NCI-H2196 treated with DMSO at 0.1 percent for 48 hours (cell line): ENCODE measurements around the gene TMUB1.
A peak's percentile ranks its signal among the peaks of the same experiment; 100 is the strongest.
"Not testable (repeated sequence)": the region's sequence is repeated elsewhere in the genome, so short reads cannot be mapped to it uniquely, and the experiment has no call there.

Source experiments
- DNase-seq: peaks from one replicate; lab custom pipeline; 2025; ENCODE audit not compliant: unreplicated experiment; lab: John Stamatoyannopoulos, UW

Gene TMUB1

DNA sequence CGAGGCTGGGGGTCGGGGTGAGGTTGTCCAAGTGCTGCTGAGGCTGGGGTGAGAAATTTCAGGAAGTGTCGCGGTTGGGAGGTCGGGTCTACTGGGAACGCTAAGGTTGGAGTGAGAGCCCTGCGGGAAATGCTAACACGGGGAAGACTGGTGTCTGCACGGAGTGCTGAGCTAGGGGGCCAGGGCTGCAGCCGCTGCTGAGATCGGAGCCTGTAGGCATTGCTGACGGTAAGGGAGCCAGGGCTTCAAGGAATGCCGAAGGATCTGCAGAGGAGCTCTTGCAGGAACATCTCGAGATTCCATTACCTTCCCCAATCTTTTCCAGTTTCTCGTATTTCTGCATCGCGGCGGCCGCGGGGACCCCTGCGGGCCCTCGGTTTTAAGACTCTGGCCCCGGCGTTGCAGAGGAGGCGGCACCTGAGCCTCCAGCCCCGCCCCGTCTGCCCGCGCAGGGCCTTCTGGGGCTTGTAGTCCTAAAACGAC, 25.7 kb downstream of the TMUB1 start, which contains the start of gene CDK5:
TSS of gene CDK5 (minus strand) at position 392 of the 483 bp plus-strand sequence. CDS start at position 343, 49 bp downstream.
- no peak for DNase-seq

DNA sequence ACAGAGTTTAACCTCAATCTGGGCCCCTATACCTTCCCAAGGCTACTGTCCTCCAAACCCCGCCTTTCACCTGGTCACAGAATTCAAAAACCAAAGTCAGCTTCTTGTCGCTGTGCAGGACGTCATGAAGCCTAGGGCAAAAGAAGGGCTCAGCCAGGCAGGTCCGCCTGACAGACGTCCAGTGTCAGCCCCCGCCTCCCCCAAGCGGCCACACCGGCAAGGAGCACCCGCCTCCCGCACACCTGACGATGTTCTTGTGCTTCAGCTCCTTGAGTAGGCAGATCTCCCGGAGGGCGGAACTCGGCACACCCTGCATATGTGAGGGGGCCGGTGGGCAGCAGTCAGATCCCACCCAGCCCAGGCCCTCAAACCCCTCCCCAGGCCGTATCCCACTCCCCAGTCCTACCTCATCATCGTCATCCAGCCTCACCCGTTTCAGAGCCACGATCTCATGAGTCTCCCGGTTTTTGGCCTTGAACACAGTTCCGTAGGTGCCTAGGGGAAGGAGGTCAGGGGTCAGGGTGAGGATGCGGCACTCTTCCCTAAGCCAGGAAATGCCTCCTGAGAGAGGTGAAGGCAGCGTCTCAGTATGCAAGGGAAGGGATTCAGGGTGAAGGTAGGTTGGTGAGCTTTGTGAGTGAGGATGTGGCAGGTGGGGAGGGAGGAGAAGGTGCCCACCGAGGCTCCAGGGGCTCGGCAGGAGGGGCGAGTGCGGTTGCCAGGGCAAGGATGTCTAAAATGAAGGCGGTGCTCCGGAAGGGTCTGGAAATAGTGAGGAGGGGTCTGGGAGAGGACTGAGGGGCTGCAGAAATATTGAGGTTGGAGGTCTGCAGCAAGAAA, 26.4 kb downstream of the TMUB1 start:
- DNase-seq, result no peak

DNA sequence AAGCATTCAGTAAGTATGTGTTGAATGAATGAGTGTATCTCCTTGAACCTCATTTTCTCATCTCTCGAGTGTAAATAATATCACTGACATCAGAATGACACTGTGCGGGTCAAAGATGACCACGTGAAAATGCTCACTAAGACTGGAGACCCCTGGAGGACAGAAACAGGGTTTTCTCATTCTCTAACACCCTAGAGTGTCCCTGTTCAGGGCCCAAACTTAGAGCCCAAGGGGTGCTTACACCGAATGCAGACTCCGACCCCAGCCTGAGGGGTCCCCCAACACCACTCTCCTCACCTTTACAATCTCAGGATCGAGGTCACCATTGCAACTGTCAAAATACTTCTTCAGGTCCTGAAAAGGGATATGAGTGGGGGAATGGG, 27.0 kb downstream of the TMUB1 start:
- DNase-seq, result no peak

- no peak for DNase-seq
These were observed 29.5 kb downstream of the TMUB1 start for GRCh38 chr7:151053751-151054150.

DNA sequence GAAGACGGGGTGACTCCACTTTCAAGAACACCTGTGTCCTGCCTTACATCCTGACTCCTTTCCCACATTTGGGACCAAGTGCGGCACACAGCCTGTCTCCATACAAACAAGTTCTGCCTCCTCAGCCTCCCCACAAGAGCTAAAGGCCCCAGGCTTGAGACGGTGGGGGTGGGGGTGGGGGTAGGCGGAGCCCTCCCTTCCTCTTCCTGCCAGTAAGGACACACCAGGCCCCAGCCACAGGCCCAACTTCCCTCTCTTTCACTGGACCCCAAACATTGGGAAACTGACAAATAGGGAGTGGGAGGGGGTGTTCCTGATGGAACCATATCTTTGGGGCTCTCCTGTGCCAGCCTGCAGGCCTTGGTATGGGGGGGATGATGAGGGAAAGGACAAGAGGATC, 30.2 kb downstream of the TMUB1 start:
- no peak for DNase-seq

DNA sequence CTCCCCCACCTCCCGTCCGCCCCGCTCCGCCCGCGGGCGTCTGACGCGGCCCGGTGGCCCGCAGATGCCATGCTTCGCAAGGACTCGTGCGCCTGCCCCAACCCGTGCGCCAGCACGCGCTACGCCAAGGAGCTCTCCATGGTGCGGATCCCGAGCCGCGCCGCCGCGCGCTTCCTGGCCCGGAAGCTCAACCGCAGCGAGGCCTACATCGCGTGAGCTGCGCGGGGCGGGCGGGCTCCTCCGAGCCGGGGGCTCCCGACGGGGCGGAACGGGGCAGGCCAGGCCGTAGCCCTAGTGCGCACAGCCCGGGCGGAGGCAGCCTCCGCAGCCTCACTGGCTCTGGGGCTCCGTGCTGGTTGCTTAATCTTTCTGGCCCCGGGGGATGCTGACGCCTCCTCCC, 32.2 kb downstream of the TMUB1 start:
- no peak for DNase-seq

- no peak for DNase-seq
These were observed 34.3 kb downstream of the TMUB1 start for GRCh38 chr7:151048911-151049463.

DNA sequence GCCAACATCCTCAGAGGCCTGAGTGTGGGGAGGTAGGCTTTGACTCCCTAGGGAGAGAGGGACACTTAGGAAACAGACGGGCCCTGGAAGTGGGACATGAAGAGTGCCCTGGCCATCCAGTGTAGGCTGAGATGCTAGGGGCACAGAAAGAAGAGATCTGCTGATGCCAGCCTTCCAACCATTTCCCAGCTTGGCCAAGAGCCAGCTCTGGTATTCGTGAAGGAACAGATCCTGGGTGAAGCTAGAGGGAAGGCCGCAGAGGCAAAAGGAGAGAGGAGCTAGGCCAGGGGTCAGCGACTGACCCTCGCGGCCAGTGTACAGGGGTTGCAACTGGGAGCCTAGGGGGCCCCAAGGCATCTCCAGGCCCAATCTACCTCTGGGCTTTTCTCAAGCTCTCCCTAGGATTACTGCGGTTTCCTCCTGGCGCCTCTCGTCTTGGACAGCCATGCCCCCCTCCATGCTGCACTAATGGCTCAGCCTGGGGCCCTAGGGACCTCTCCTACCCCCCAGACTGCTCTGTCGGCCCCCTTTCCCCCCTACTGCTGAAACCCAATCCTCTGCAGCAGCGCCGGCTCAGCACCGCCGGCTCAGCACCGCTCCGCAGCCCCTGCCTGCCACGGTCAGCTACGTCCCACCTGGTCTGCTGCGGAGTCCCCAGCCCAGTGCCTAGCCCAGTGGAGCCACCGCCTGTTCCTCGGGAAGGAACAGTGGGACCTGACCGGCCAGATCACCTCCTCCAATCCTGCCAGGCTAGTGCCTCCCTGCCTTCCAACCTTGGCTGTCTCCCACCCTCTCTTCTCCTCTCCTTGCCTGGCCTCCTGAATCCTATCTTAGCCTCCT, 35.1 kb downstream of the TMUB1 start, which contains the start of gene ASIC3:
TSS of gene ASIC3 (plus strand) at position 556 of the 840 bp plus-strand sequence. CDS start 355 bp downstream, outside the sequence.
- no peak for DNase-seq

- DNase-seq, result no peak
These were observed 36.4 kb downstream of the TMUB1 start for GRCh38 chr7:151046603-151047573.

DNA sequence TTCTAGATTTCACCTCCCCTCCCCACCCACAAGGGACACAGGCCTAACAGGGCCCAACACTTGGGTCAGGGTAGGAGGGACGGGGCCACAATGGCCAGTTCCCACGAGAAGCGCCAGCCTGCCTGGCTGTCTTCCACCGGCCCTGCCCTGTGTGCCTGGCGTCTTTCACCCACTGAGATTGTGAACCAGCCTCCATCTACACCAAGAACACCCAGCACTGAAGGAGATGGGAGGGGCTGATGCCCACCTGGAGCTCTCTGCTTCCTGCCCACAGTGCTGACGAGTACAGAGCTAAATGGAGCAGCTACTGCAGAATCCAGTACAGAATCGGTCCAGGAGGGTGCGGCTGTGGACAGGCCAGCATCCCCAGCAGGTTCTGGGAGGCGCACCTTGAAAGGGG, 37.3 kb downstream of the TMUB1 start:
- DNase-seq, result no peak

GRCh38 chr7:151045262-151045661, 38.0 kb downstream of the TMUB1 start:
- DNase-seq, result no peak

GRCh38 chr7:151043959-151044358, 39.3 kb downstream of the TMUB1 start:
- no peak for DNase-seq

- DNase-seq, result not testable (repeated sequence)
These were observed 39.8 kb downstream of the TMUB1 start for GRCh38 chr7:151043449-151043848.

GRCh38 chr7:151040616-151041375, 42.5 kb downstream of the TMUB1 start:
- DNase-seq, result no peak

DNA sequence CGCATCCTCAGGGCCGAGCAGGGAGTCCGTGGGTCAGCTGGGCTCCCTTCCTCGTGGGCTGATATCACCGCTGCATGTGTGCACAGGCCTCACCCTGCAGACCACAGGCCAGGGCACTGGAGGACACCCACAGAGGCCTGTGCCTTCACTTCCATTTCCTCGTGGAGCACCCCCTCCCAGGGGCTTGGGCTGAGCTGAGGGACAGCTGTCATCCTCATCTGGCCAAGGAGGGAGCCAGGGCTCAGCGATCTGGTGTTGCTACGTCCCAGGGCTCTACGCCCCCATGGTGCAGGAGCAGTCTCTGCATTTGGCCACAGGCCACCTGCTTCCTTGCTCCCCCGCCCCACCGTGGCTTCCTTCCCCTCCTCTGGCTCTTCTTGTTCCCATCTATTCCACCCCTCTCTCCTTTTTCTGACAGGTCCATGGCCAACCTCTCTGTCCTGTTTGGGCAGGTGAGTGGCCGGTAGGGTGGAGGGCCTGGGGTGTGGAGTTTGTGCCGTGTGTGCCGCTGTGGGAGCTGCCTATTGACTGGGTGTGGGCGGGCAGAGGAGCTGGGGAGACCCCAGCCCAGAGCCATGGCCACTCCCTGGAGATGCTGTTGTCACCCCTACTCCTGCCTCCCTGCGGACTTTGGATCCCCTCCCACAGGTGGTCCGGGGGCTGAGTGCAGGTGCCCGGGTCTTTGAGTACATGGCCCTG, 43.3 kb downstream of the TMUB1 start:
- no peak for DNase-seq

DNA sequence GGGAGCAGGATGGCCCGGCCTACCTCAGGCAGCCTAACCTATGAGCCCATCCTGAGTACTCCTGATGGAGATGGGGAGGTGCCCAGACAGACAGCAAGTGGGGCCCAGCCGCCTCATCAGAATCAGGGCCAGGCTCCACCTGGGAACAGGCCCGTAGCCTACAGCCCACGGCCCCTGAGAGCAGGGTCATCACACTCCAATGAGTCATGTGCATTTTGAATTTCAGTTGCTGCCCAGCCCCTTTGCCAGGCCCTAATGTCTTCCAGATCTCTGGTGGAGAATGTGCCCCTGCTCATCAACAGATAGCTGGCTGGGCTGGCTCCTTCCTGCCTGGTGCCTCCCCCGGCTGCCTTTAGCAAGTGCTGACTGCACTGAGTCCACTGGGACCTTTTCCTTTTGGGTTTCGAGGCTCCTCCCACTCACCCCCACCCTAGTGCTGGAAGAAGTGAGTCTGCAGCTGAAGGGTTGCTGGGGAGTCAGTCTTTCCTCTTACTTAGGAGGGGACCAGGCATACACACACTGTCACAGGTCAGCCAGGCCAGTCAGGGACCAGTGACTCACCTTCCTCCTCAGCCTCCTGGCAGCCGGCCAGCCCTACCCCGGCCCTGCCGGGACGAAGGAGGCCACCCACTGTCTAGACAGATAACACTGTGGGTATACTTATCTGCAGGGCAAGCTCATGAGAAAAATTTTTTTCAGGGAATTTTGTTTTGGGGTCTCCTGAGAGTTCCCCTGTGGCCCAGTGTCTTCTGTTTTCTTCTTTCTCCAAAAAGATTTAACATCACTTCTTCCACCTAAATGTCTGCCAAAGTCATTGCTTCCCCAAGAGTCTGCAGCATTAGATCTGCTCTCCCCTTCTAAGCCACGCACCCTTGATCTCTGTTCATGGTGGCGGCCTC, 44.1 kb downstream of the TMUB1 start:
- DNase-seq, result peak; percentile 15

- DNase-seq, result no peak
These were observed 47.4 kb downstream of the TMUB1 start for GRCh38 chr7:151035902-151036301.
